Kidney (tissue), 14 donors: ENCODE data around the gene SLC23A2. TPM values are rescaled to one million over a fixed set of nuclear protein-coding genes. Genes with fewer than 3 reads are reported as not detected.

ENCODE experiments used
- DNase-seq, 5 donors: peaks; one replicate each; pipeline ENCODE4 v3.0.0-alpha.2; 2013 to 2020
- FAIRE-seq: peaks from 2 replicates; lab custom pipeline; 2012; peaks lifted over from hg19 to GRCh38; lab: Jason Lieb, UNC
- H3K27ac ChIP-seq, 2 donors: one replicate each; pipeline ENCODE4 v1.7.0; 2013; ENCODE audit warnings: low read depth in 2 of 2, low read length in 2 of 2, inconsistent platforms in 1 of 2
- H3K27me3 ChIP-seq: one replicate; pipeline ENCODE4 v1.7.1; 2013; ENCODE audit warnings: low read length, inconsistent platforms; ENCODE audit not compliant: control insufficient read depth, insufficient read depth
- H3K36me3 ChIP-seq, 3 donors: one replicate each; pipeline versions ENCODE4 v1.7.0 to v1.7.1; 2013; ENCODE audit warnings: low read length in 3 of 3, control low read depth in 1 of 3, inconsistent platforms in 1 of 3; ENCODE audit not compliant: insufficient read depth in 3 of 3, control insufficient read depth in 2 of 3
- H3K4me1 ChIP-seq, 3 donors: one replicate each; pipeline versions ENCODE4 v1.7.0 to v1.7.1; 2013; ENCODE audit warnings: low read length in 3 of 3, inconsistent platforms in 1 of 3, low read depth in 1 of 3; ENCODE audit not compliant: control insufficient read depth in 2 of 3, insufficient read depth in 2 of 3
- H3K4me3 ChIP-seq, 3 donors: one replicate each; pipeline versions ENCODE4 v1.7.0 to v1.8.1; 2013; ENCODE audit warnings: low read length in 3 of 3, control low read depth in 1 of 3, inconsistent platforms in 1 of 3
- H3K9ac ChIP-seq, 3 donors: one replicate each; pipeline versions ENCODE4 v1.7.0 to v1.7.1; 2013; ENCODE audit warnings: low read length in 3 of 3, control low read depth in 1 of 3, inconsistent platforms in 1 of 3
- H3K9me3 ChIP-seq, 3 donors: one replicate each; pipeline versions ENCODE4 v1.7.0 to v1.7.1; 2013; ENCODE audit warnings: low read length in 3 of 3, control low read depth in 1 of 3, inconsistent platforms in 1 of 3; ENCODE audit not compliant: control insufficient read depth in 2 of 3, insufficient read depth in 1 of 3
- CTCF ChIP-seq: IDR thresholded peaks from 3 replicates; pipeline ENCODE4 v1.5.1; 2012; ENCODE audit warnings: mild to moderate bottlenecking, moderate library complexity, borderline replicate concordance; ENCODE audit not compliant: insufficient read depth; ENCODE audit errors: extremely low read depth
- intact Hi-C: fragments of 100-400 bp; cut with DNase I; formaldehyde crosslinking; loops from one replicate; pipeline ENCODE4 v1.11.1; 2022
- polyA plus RNA-seq: library from polyadenylated mRNA; stranded (reverse); fragments of 350-450 nt; fragmentation: Illumina TruSeq; extraction: RNeasy Lipid Tissue Mini Kit (QIAGEN cat#74804); gene quantifications from one replicate; pipeline ENCODE4 v1.2.3, GENCODE V29; 2014; ENCODE audit warnings: low read depth, low replicate concordance; ENCODE audit not compliant: insufficient read depth
- total RNA-seq: library from RNA; stranded (reverse); fragmentation: NEBNext Ultra II Directional; extraction: Animal tissue kit (Norgen Biotek cat#: 25700); gene quantifications from one replicate; pipeline ENCODE4 v1.2.1, GENCODE V29; 2021
- donor health status: control.
- donor health status: control.
- donor health status: control.
- donor health status: control.
- donor health status: control.
- donor health status: DM: yes; HTN: yes; CAD: no.
- donor health status: Normal renal cell carcinoma (clear cell type).

The SLC23A2 gene
- total and polyA plus RNA-seq, 2 donors from 2014 or later = 4.8 to 20.5 TPM

- Histone ChIP-seq H3K9me3 (no peaks in the 10 kb centered on the region), H3K27me3 (no peaks in the 10 kb centered on the region), H3K4me3 (no peak overlapping the region), H3K27ac (no peak overlapping the region), H3K36me3 (no peaks in the 10 kb centered on the region), H3K9ac (no peak overlapping the region), H3K4me1 (peaks cover 0 to 10% (median 3%) of the 10 kb centered on the region in 3 donors)
- no peak for TF ChIP-seq CTCF
- intact Hi-C loops = no loop called here
- DNase-seq = peak; percentile 39 to 63 (median 52)
- FAIRE-seq = no peak
These were observed 191.6 kb downstream of the SLC23A2 start for GRCh38 chr20:4809707-4810106.

GRCh38 chr20:4808872-4809271, 192.4 kb downstream of the SLC23A2 start:
- no peak for TF ChIP-seq CTCF
- intact Hi-C loops = no loop called here
- Histone ChIP-seq H3K9me3 (no peaks in the 10 kb centered on the region), H3K27ac (no peak overlapping the region), H3K9ac (no peak overlapping the region), H3K4me3 (no peak overlapping the region), H3K27me3 (no peaks in the 10 kb centered on the region), H3K4me1 (peaks cover 0 to 8% (median 3%) of the 10 kb centered on the region in 3 donors), H3K36me3 (no peaks in the 10 kb centered on the region)
- DNase-seq (no peak), FAIRE-seq (no peak)

- peak in 1 of 5 donors; percentile 55 for DNase-seq
- intact Hi-C loops = no loop called here
- no peaks in the 10 kb centered on the region for H3K4me1 ChIP-seq
- no peak overlapping the region for H3K4me3 ChIP-seq
- H3K9ac ChIP-seq = no peak overlapping the region
- FAIRE-seq = no peak
- no peak overlapping the region for H3K27ac ChIP-seq
- no peak for TF ChIP-seq CTCF
- H3K9me3 ChIP-seq = no peaks in the 10 kb centered on the region
- H3K36me3 ChIP-seq = no peaks in the 10 kb centered on the region
- H3K27me3 ChIP-seq = no peaks in the 10 kb centered on the region
These were observed 195.5 kb downstream of the SLC23A2 start for GRCh38 chr20:4805663-4806449.
